GM12864 (cell line): ENCODE results near the gene ILK.

Experiments
- DNase-seq: peaks from one replicate; pipeline ENCODE4 v3.0.0-alpha.2; 2011; ENCODE audit warnings: low read depth
- H3K4me3 ChIP-seq: 2 replicates; pipeline ENCODE4 v1.5.1; 2011; ENCODE audit warnings: mild to moderate bottlenecking, low read depth, low read length, control low read depth
- CTCF ChIP-seq: IDR thresholded peaks from 2 replicates; pipeline ENCODE4 v1.5.1; 2011; ENCODE audit warnings: low read depth, mild to moderate bottlenecking, moderate library complexity, low read length, control low read depth, inconsistent platforms; ENCODE audit errors: missing control alignments

The ILK gene

GRCh38 chr11:6559369-6559768 lies 44.2 kb upstream of the ILK start:
- no peak overlapping the region for H3K4me3 ChIP-seq
- TF ChIP-seq CTCF: no peak
- DNase-seq: no peak

GRCh38 chr11:6561288-6561687 lies 42.3 kb upstream of the ILK start:
- TF ChIP-seq CTCF: no peak
- H3K4me3 ChIP-seq: no peak overlapping the region
- DNase-seq: no peak

- TF ChIP-seq CTCF: no peak
- no peak for DNase-seq
- no peak overlapping the region for H3K4me3 ChIP-seq
Measured at GRCh38 chr11:6563121-6563619, 40.4 kb upstream of the ILK start.

- no peak for TF ChIP-seq CTCF
Measured at GRCh38 chr11:6563667-6564066, 39.9 kb upstream of the ILK start.

GRCh38 chr11:6565325-6565724 lies 38.2 kb upstream of the ILK start:
- no peak for TF ChIP-seq CTCF
- no peak for DNase-seq
- H3K4me3 ChIP-seq: no peak overlapping the region

More at GRCh38 chr11:6563667-6564066, 39.9 kb upstream of the ILK start:
- no peak for DNase-seq
- H3K4me3 ChIP-seq: no peak overlapping the region

GRCh38 chr11:6565988-6566703 lies 37.4 kb upstream of the ILK start:
- H3K4me3 ChIP-seq: no peak overlapping the region
- no peak for DNase-seq
- TF ChIP-seq CTCF: no peak
